ENCODE results near the gene TUBGCP6.

DNA sequence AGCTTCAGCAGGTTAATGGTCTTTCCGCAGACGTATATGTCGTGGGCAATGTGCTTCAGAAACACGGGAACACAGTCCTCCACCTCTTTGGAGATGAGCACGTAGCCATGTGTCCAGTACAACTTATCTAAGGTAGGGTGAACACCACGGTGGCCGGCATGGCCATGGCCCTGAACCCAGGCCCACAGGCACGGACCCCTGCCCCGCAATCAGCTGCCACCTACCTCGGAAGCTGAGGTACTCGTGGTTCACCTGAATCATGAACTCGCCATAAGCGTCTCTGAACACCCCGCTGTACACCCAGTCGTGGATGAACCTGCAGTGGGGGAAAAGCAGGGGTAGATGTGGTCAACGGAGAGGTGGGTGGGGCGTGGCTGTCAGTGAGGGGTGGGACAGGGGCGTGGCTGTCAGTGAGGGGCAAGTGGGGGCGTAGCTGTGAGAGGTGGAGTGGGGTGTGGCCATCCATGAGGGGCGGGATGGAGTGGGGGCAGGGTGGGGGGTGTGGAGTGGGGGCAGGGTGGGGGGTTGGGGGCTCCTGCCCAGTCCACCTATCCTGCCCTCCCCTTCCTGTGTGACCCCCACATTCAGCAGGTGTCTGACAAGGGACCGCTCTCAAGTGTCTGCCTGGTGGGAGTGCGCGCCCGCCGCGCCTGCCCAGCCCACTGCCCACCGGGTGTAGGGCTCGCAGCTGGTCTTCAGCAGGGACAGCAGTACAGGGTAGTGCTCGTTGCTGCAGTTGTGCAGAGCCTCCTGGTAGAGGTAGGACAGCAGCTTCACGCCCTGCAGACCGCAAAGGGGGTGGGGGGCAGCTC lies 18.6 kb downstream of the TUBGCP6 start:
- TF ChIP-seq, protein P1, sequence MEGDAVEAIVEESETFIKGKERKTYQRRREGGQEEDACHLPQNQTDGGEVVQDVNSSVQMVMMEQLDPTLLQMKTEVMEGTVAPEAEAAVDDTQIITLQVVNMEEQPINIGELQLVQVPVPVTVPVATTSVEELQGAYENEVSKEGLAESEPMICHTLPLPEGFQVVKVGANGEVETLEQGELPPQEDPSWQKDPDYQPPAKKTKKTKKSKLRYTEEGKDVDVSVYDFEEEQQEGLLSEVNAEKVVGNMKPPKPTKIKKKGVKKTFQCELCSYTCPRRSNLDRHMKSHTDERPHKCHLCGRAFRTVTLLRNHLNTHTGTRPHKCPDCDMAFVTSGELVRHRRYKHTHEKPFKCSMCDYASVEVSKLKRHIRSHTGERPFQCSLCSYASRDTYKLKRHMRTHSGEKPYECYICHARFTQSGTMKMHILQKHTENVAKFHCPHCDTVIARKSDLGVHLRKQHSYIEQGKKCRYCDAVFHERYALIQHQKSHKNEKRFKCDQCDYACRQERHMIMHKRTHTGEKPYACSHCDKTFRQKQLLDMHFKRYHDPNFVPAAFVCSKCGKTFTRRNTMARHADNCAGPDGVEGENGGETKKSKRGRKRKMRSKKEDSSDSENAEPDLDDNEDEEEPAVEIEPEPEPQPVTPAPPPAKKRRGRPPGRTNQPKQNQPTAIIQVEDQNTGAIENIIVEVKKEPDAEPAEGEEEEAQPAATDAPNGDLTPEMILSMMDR (IDR thresholded peaks at IDR 0.05): no peak
- TF ChIP-seq POLR2AphosphoS5 (IDR thresholded peaks at IDR 0.05; ENCODE audit: insufficient read depth in 1 of 2, low read depth in 1 of 2): no peak
- TF ChIP-seq POLR2A (IDR thresholded peaks at IDR 0.05): no peak
